ENCODE data around the gene RPL18A.
A peak's percentile ranks its signal among the peaks of the same experiment; 100 is the strongest.

The RPL18A gene

GRCh38 chr19:17841810-17842662, 17.7 kb upstream of the RPL18A start:
- peak; percentile 85 for DNase-seq

- DNase-seq: no peak
These were observed 16.9 kb upstream of the RPL18A start for GRCh38 chr19:17842663-17843291.

DNA sequence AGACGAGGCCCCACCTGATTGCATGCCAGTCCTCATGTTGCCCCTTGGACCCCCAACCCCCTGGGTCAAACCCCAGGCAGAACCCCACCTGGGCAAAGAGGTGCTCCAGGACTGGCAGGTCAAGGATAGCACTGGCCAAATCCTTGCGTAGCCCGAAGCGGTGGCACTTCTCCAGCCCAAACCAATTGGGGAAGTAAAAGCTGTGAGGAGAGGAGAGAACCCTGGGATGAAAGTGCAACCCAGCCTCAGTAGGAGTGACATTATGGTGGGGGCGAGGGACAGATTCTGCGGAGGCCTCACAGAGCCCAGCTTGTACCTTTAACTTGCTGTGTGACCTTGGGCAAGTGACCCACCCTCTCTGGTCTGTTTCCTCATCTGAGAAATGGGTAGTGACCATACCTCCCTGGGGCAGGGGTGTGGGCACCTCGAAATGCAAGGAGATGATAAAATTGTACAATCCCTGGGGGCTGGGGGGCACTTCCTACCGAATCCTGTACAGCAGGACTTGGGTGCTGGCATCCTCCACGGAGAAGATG, 16.4 kb upstream of the RPL18A start:
- no peak for DNase-seq

DNA sequence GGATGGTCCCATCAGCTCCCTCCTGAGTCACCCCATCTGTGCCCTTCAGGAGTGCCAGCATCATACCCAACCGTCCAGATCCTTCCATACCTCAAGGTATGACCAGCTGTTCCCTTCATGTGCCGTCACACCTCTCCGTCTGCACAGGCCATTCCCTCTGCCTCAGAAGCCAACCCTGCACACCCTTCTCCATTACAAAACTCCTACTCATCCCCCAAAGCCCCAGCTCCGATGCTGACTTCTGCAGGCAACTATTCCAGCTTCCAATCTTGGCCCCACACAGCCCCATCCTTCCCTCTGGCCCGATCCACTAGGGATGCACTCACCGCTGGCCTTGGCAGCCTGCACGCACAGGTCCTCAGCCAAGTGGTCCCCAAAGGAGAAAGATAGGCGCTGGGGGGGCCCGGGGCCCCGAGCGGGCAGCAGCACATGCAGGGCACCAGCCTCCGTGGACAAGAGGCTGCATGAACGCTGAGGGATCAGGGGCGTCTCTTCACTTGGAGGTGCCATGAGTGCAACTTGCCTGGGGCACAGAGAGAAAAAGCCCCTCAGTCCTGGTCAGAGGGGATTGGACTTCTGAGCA, 15.7 kb upstream of the RPL18A start:
- no peak for DNase-seq

DNA sequence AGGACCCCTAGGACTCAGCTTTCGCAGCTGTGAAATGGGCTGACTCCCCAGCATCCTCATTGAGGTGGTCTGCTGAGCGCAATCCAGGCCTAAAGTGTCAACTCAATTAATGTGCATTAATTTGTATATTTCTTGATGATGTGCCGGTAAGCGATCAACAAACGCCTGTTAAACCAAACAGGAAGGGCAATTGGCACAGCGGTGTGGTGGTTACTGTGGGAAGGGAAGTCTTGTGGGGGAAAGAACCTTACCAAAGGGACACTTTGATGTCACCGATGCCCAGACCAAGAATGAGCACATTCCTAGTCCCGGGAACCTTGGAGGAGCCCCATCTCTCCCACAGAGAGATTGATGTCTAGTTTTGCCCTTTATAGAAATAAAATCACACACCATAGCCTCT, 13.6 kb upstream of the RPL18A start:
- DNase-seq: no peak

- no peak for DNase-seq
These were observed 12.0 kb upstream of the RPL18A start, which contains the start of gene JAK3 for GRCh38 chr19:17847538-17848366. Gene JAK3, minus strand, starts transcription at chr19:17847982. Its CDS starts 3,565 bp downstream, at chr19:17844417.

DNA sequence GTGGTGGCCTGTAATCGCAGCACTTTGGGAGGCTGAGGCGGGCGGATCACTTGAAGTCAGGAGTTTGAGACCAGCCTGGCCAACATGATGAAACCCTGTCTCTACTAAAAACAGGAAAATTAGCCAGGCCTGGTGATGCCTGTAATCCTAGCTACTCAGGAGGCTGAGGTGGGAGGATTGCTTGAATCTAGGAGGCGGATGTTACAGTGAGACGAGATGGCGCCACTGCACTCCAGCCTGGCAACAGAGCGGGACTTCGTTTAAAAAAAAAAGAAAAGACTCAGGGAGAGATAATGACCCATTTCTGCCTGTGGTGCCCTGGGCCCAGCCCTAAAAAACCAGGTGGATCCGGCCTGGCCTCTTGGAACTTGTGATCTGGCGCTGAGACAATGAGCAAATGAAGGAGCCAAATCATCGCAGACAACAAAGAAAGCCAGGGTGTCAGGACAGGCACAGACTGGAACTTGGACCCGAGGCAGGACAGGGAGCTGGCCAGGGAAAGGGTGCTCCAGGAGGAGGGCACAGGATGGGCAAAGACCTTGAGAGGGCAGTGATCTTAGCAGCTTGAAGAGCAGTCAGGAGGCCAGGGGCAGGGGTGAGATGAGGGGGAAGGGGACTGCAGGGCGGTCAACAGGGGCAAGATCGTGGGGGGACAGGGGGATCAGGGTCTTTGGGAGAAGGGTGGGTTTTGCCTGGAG, 11.0 kb upstream of the RPL18A start:
- no peak for DNase-seq

- DNase-seq: no peak
These were observed 5.6 kb upstream of the RPL18A start for GRCh38 chr19:17854061-17854460.

DNA sequence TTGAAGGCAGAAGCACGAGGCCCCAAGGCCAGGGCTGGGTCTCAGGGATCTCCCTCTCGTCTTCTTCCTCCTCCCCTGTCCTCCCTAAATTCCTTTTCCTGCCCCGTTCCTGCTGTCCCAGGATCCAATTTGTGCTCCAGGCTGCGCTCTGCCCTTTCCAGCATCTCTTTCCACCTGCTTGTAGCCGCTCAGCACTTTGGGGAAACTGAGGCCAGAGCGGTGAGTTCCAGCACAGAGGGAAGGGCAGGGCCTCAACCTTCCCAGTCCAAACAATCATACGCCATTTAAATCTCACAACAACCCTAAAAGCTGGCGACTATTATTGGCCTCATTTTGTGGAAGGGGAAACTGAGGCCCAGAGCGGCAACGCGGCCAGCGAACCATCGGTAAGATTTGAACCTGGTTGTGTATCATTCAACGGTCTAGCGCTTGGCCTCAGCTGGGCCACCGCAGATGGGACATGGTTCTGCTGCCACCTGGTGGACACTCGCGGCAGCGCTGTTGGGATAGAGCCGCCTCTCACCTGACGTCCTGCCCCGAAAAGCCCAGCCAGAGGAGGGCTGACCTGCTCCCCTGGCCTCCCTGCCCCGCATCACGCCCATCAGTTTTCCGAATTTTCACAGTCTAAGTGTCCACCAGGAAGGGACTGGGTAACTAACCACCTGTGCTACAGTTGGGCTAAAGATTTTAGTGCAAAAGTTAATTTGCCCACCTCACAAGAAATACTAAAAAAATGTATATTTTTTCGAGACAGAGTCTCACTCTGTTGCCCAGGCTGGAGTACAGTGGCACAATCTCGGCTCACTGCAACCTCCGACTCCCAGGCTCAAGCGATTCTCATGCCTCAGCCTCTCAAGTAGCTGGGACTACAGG, 4.2 kb upstream of the RPL18A start:
- no peak for DNase-seq

DNA sequence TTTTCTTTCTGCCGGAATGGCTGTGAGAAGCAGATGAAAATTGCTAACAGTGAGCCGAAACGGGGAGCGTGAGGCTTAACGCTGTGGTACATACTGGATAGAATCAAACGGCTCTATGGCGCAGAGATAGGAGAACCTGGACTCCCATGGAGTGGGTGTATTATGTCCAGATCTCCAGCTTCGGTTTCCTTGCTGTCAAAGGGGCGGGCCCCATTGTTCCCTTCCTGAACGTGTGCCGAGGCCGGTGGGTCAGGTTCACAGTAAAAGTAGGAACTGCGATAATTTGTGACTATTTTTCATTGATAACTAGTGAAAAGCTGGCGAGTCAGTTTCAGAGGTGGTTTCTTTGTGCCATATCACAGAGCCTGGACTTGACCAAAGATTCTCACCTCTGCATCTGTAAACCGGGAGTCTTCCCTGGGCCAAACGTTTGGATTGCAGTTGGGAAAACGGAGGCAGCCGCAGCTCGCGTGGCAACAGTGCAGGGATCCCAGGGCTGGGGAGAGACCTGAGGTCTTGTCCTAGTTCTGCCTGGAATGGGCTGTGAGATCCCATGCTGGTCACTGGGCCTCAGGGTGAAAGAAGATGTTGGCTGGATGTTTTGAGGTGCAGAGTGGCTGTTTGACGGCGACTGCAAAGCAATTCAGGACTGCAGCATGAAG, 752 bp downstream of the RPL18A start:
- no peak for DNase-seq

DNA sequence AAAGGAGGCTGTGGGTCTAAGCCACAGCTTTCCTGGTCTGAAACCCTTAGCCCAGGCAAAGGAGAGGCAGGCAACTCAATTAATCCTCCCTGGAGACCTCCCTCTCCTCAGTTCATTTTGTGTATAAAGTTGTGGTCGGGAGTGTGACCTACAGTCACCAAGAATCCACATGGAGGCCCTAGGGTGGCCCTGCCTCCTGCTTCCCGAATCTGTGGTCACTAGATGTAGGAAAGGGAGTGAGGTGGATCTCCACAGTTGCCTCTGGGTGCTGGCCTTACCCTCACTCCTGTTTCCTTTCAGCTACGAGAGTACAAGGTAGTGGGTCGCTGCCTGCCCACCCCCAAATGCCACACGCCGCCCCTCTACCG, 1.3 kb downstream of the RPL18A start:
- no peak for DNase-seq

DNA sequence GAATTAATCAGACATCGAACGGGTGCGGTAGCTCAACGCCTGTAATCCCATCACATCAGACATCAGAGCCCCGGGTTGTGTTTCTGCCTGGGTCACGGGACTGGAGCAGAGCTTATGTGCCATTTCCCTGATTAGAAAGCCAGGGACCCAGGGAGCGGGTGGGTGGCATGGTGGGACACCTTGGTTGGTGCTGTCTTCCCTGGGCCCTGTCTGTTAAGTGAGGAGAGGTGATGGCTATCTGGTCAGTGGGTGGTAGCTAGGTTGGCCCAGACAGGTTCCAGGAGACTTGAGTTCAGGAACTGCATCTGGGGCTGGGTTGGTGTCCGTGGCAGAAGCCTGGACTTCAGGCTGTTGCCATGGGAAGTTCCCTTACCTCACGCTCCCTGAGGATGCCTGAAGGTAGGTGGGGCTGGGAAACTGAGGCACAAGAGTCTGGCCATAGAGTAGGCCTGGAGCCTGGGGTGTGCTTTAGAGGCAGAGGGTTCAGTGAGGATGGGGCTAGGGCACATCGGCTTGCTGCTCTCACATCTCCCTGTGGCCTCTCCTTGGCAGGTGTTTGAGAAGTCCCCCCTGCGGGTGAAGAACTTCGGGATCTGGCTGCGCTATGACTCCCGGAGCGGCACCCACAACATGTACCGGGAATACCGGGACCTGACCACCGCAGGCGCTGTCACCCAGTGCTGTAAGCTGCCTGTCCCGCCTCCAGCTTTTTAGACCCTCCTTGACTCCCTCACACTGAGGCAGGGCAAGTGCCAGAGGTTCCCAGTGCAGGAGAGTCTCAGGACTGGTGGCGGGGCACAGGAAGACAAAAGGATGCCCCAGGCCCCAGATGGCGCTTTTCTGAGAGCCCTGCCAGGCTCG, 2.1 kb downstream of the RPL18A start:
- DNase-seq: no peak

- no peak for DNase-seq
These were observed 3.2 kb downstream of the RPL18A start for GRCh38 chr19:17862711-17863519.

DNA sequence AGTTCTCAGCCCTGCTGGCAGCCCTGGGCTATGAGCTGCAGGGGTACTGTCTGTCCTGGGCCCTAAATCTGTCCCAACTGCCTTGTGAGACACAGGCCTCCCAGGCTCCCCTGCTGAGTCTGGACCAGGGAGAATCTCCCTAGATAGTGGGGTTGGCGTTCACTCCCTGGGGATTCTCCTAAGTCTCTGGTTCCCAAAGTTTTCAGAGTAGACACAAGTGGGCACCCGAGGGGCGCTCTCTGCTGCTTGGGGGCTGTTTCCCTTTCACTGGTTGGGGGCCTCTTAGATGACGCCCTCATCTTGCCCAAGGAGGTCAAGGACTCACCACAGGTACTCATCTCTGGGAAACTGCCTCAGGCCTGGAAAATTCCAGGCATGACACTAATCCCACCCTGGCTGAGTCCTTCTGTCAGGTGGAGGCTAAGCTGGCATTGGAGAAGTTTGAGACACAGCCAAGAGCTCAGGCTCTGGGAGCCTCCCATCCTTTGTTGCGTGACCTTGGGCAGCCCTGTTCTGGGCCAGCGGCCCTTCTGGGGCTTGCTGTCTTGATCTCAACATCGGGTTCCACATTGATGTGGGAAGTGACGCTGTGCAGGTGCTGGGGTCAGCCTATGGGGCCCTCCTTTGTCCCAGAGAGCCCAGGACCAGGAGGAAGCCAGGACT, 3.9 kb downstream of the RPL18A start:
- DNase-seq: no peak

- peak; percentile 64 for DNase-seq
These were observed 5.9 kb downstream of the RPL18A start for GRCh38 chr19:17865364-17866311.

DNA sequence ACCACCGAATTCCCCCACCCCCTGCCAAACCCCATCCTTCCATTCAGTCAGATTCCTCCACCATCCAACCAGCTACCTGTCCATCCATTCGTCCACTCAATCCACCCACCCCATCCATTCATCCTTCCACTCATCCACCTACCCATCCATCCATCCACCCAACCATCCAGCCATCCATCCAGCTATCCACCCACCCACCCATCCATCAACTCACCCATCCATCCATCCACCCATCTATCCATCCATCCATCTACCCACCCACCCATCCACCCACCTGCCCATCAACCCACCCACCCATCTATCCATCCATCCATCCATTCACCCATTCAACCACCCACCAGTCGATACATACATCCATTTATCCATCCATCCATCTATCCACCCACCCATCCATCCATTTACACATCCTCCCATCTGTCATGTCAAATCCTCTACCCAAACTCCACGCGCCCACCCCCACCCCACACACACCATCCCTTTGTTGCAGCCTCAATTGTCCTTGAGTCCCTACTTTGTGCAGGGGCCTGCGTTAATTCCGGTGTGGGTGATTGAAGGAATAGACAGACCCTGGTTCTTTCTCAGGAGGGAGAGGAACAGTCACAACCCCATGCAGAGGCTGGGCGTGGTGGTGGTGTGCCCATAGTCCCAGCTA, 6.7 kb downstream of the RPL18A start:
- no peak for DNase-seq
